ENCODE results near the gene LRRIQ3.
"Not testable (repeated sequence)": the region's sequence is repeated elsewhere in the genome, so short reads cannot be mapped to it uniquely, and the experiment has no call there.

Gene LRRIQ3

GRCh38 chr1:74197657-74198552 is at the start of gene LRRIQ3, which contains the start of gene FPGT:
Gene LRRIQ3 (minus strand): TSS chr1:74198176. CDS start chr1:74183684, 14,492 bp downstream.
Gene FPGT (plus strand): TSS chr1:74198242. CDS start chr1:74198279, 37 bp downstream.
- Histone ChIP-seq H3K27ac (peak within 1 kb of the TSS; percentile 33 to 94 (median 80)), H3K4me3 (peak within 1 kb of the TSS; percentile 37 to 75 (median 49))

- H3K27ac ChIP-seq = no peak overlapping the region
- H3K4me3 ChIP-seq = no peak overlapping the region
Measured at GRCh38 chr1:74246315-74246714, 48.3 kb upstream of the LRRIQ3 start.

GRCh38 chr1:74245168-74245772 is 47.3 kb upstream of the LRRIQ3 start:
- H3K27ac ChIP-seq = no peak overlapping the region
- no peak overlapping the region for H3K4me3 ChIP-seq

- Histone ChIP-seq H3K27ac (no peak overlapping the region), H3K4me3 (no peak overlapping the region)
Measured at GRCh38 chr1:74237787-74238186, 39.8 kb upstream of the LRRIQ3 start.

GRCh38 chr1:74237035-74237434 is 39.1 kb upstream of the LRRIQ3 start:
- H3K27ac ChIP-seq = no peak overlapping the region
- H3K4me3 ChIP-seq = no peak overlapping the region

- Histone ChIP-seq H3K4me3 (no peak overlapping the region), H3K27ac (no peak overlapping the region)
Measured at GRCh38 chr1:74236440-74236839, 38.5 kb upstream of the LRRIQ3 start.

- Histone ChIP-seq H3K27ac (no peak within 1 kb of the TSS), H3K4me3 (no peak within 1 kb of the TSS)
Measured at GRCh38 chr1:74235153-74235552, 37.2 kb upstream of the LRRIQ3 start, which contains the start of gene TNNI3K. Gene TNNI3K (plus strand): TSS chr1:74235387. CDS start chr1:74235452, 65 bp downstream.

GRCh38 chr1:74223453-74223852 is 25.5 kb upstream of the LRRIQ3 start:
- Histone ChIP-seq H3K27ac (no peak overlapping the region), H3K4me3 (no peak overlapping the region)

GRCh38 chr1:74222701-74223100 is 24.7 kb upstream of the LRRIQ3 start:
- Histone ChIP-seq H3K4me3 (no peak overlapping the region), H3K27ac (no peak overlapping the region)

GRCh38 chr1:74215229-74215628 is 17.3 kb upstream of the LRRIQ3 start:
- Histone ChIP-seq H3K27ac (no peak overlapping the region), H3K4me3 (no peak overlapping the region)

- H3K4me3 ChIP-seq = no peak overlapping the region
- H3K27ac ChIP-seq = no peak overlapping the region
Measured at GRCh38 chr1:74205266-74205665, 7.3 kb upstream of the LRRIQ3 start.

GRCh38 chr1:74199504-74199903 is 1.5 kb upstream of the LRRIQ3 start:
- Histone ChIP-seq H3K4me3 (no peak overlapping the region), H3K27ac (no peak overlapping the region)

- peak overlapping the region; percentile 37 to 75 (median 49) for H3K4me3 ChIP-seq
- peak overlapping the region in 13 of 21 experiments; percentile 62 to 90 (median 79) for H3K27ac ChIP-seq
Measured at GRCh38 chr1:74197255-74197654, 721 bp downstream of the LRRIQ3 start.

GRCh38 chr1:74195339-74195738 is 2.6 kb downstream of the LRRIQ3 start:
- H3K27ac ChIP-seq = no peak overlapping the region
- H3K4me3 ChIP-seq = no peak overlapping the region

GRCh38 chr1:74193908-74194307 is 4.1 kb downstream of the LRRIQ3 start:
- Histone ChIP-seq H3K27ac (no peak overlapping the region), H3K4me3 (no peak overlapping the region)

GRCh38 chr1:74180490-74180889 is 17.5 kb downstream of the LRRIQ3 start:
- Histone ChIP-seq H3K4me3 (no peak overlapping the region), H3K27ac (no peak overlapping the region)

GRCh38 chr1:74174423-74174822 is 23.6 kb downstream of the LRRIQ3 start:
- not testable (repeated sequence) for H3K27ac ChIP-seq, H3K4me3 ChIP-seq

GRCh38 chr1:74162333-74162732 is 35.6 kb downstream of the LRRIQ3 start:
- Histone ChIP-seq H3K27ac (no peak overlapping the region), H3K4me3 (no peak overlapping the region)

- no peak overlapping the region for H3K4me3 ChIP-seq
- H3K27ac ChIP-seq = no peak overlapping the region
Measured at GRCh38 chr1:74161497-74161896, 36.5 kb downstream of the LRRIQ3 start.

GRCh38 chr1:74160046-74160445 is 37.9 kb downstream of the LRRIQ3 start:
- no peak overlapping the region for H3K4me3 ChIP-seq
- no peak overlapping the region for H3K27ac ChIP-seq

- no peak overlapping the region for H3K4me3 ChIP-seq
- H3K27ac ChIP-seq = no peak overlapping the region
Measured at GRCh38 chr1:74145086-74145485, 52.9 kb downstream of the LRRIQ3 start.

Measured in skin epidermis (tissue), 12 donors.